ENCODE data around the gene GNG14. TPM values are rescaled to one million over a fixed set of nuclear protein-coding genes. Genes with fewer than 3 reads are reported as not detected.

The GNG14 gene
- total and polyA plus RNA-seq, 2 experiments from 2014 or later = not detected

DNA sequence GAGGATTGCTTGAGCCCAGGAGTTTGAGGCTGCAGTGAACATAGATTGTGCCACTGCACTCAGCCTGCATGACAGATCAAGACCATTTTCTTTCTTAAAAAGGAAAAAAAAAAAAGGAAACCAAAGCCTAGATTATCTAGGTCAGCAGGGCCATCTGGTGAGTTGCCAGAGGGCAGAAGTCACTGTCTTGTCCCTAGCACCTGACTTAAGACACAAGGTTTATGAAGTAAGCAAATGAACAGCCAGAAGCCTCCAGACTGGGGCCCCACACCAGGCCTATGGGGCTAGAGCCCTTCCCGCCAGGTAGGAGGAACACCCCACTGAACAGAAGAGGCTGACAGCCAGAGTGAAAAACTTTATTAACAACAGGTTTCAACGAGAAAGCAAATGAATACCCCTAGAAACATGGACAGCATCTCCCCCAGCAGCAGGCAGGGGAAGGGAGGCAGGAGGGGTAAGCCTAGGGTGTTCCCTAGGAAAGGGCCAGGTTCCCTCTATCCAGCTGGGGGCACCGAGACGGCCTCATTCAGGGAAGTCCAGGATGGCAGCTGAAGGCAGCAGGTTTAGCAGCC is 20.0 kb upstream of the GNG14 start:
- Histone ChIP-seq H3K9me2 (replicated peaks; ENCODE audit: insufficient read depth) (no peaks in the 10 kb centered on the region), H3K36me3 (replicated peaks; ENCODE audit: insufficient read depth, low read depth) (no peaks in the 10 kb centered on the region), H3K4me2 (peak overlapping the region; percentile 98), H3K4me3 (no peak overlapping the region), H2AFZ (no peak overlapping the region), H3K27me3 (no peaks in the 10 kb centered on the region), H4K20me1 (ENCODE audit: insufficient read depth, poor library complexity, severe bottlenecking) (no peaks in the 10 kb centered on the region), H3K4me1 (ENCODE audit: insufficient read depth) (peaks cover 14% of the 10 kb centered on the region), H3K9me3 (ENCODE audit: low read depth) (no peaks in the 10 kb centered on the region), H3K27ac (peak overlapping the region; percentile 99), H3K79me2 (peaks cover 48% of the 10 kb centered on the region)
- 92% methylated on average over 4 of the region's 4 CpGs for WGBS (ENCODE audit: low lambda C conversion rate, missing lambda C conversion rate)
- TF ChIP-seq, protein P1, sequence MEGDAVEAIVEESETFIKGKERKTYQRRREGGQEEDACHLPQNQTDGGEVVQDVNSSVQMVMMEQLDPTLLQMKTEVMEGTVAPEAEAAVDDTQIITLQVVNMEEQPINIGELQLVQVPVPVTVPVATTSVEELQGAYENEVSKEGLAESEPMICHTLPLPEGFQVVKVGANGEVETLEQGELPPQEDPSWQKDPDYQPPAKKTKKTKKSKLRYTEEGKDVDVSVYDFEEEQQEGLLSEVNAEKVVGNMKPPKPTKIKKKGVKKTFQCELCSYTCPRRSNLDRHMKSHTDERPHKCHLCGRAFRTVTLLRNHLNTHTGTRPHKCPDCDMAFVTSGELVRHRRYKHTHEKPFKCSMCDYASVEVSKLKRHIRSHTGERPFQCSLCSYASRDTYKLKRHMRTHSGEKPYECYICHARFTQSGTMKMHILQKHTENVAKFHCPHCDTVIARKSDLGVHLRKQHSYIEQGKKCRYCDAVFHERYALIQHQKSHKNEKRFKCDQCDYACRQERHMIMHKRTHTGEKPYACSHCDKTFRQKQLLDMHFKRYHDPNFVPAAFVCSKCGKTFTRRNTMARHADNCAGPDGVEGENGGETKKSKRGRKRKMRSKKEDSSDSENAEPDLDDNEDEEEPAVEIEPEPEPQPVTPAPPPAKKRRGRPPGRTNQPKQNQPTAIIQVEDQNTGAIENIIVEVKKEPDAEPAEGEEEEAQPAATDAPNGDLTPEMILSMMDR (IDR thresholded peaks at IDR 0.05; ENCODE audit: poor library complexity) = no peak
- TF ChIP-seq EZH2phosphoT487 (IDR thresholded peaks at IDR 0.05; ENCODE audit: low read depth, severe bottlenecking, unreplicated experiment) (no peak), EZH2 (IDR thresholded peaks at IDR 0.05; ENCODE audit: borderline replicate concordance) (no peak)
- DNase-seq (ENCODE audit: low spot score) = no peak

DNA sequence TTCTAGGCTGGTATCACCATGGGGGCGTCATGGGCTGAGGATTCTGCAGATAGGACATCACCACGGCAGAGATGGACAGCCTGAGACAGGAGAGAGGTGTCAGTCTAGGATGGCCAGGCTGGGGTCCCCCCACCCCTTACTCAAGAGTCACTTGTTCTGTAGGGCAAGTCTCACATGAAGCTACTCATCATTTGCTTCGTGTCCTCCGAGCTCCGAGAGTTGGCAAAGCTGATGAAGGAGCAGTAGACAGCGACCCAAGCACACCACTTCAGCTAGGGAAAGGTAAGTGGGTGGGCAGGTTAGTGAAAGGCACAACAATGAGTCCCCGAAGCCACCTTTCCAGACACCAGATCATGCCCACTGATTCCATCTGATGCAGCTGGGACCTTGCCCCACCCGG is 19.5 kb upstream of the GNG14 start:
- Histone ChIP-seq H3K27ac (peak overlapping the region; percentile 99), H3K36me3 (replicated peaks; ENCODE audit: insufficient read depth, low read depth) (no peaks in the 10 kb centered on the region), H3K79me2 (peaks cover 48% of the 10 kb centered on the region), H3K9me3 (ENCODE audit: low read depth) (no peaks in the 10 kb centered on the region), H3K4me3 (peak overlapping the region; percentile 75), H3K27me3 (no peaks in the 10 kb centered on the region), H2AFZ (no peak overlapping the region), H3K4me2 (peak overlapping the region; percentile 98), H3K4me1 (ENCODE audit: insufficient read depth) (peaks cover 14% of the 10 kb centered on the region), H3K9me2 (replicated peaks; ENCODE audit: insufficient read depth) (no peaks in the 10 kb centered on the region), H4K20me1 (ENCODE audit: insufficient read depth, poor library complexity, severe bottlenecking) (no peaks in the 10 kb centered on the region)
- 87% methylated on average over 8 of the region's 8 CpGs for WGBS (ENCODE audit: low lambda C conversion rate, missing lambda C conversion rate)
- DNase-seq (ENCODE audit: low spot score) = no peak
- TF ChIP-seq, protein P1 (IDR thresholded peaks at IDR 0.05; ENCODE audit: poor library complexity) = no peak
- TF ChIP-seq EZH2phosphoT487 (IDR thresholded peaks at IDR 0.05; ENCODE audit: low read depth, severe bottlenecking, unreplicated experiment) (no peak), EZH2 (IDR thresholded peaks at IDR 0.05; ENCODE audit: borderline replicate concordance) (no peak)

DNA sequence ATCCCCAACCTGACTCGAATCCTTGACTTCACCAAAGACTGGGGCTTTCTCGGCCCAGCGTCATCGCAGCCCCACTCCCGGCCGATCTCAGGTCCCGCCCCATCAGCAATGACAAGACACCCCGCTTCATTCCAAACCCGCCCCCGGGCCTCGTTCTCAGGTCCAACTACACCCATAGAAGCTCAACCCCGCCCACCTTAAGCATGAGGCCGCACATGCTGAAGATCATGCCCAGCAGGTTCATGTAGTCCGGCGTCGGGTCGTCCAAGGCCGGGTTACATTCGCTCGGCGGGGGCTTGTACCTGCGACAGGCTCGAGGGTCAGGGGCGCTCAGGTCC is 18.9 kb upstream of the GNG14 start:
- Histone ChIP-seq H2AFZ (peak overlapping the region; percentile 99), H3K27me3 (no peaks in the 10 kb centered on the region), H3K4me3 (peak overlapping the region; percentile 75), H3K27ac (peak overlapping the region; percentile 99), H3K36me3 (replicated peaks; ENCODE audit: insufficient read depth, low read depth) (no peaks in the 10 kb centered on the region), H3K9me3 (ENCODE audit: low read depth) (no peaks in the 10 kb centered on the region), H3K9me2 (replicated peaks; ENCODE audit: insufficient read depth) (no peaks in the 10 kb centered on the region), H3K4me1 (ENCODE audit: insufficient read depth) (peaks cover 14% of the 10 kb centered on the region), H3K79me2 (peaks cover 48% of the 10 kb centered on the region), H4K20me1 (ENCODE audit: insufficient read depth, poor library complexity, severe bottlenecking) (no peaks in the 10 kb centered on the region), H3K4me2 (peak overlapping the region; percentile 98)
- 3% methylated on average over 24 of the region's 24 CpGs for WGBS (ENCODE audit: low lambda C conversion rate, missing lambda C conversion rate)
- TF ChIP-seq, protein P1 (IDR thresholded peaks at IDR 0.05; ENCODE audit: poor library complexity) = no peak
- TF ChIP-seq EZH2 (IDR thresholded peaks at IDR 0.05; ENCODE audit: borderline replicate concordance) = no peak
- no peak for TF ChIP-seq EZH2phosphoT487 (IDR thresholded peaks at IDR 0.05; ENCODE audit: low read depth, severe bottlenecking, unreplicated experiment)
- DNase-seq (ENCODE audit: low spot score) = peak; percentile 78

All from hepatocyte (in vitro differentiated cells).